Activated T-helper 1 cell treated with Interleukin-2 at 50 U/mL for 16 hours (primary cell): Measurements from ENCODE around the gene DUSP2.
A peak's percentile ranks its signal among the peaks of the same experiment; 100 is the strongest.
"Not testable (repeated sequence)": the region's sequence is repeated elsewhere in the genome, so short reads cannot be mapped to it uniquely, and the experiment has no call there.

ENCODE experiments used
- DNase-seq: peaks from one replicate; pipeline ENCODE4 v3.0.0-alpha.2; 2020; ENCODE audit warnings: low read depth

DUSP2 gene

DNA sequence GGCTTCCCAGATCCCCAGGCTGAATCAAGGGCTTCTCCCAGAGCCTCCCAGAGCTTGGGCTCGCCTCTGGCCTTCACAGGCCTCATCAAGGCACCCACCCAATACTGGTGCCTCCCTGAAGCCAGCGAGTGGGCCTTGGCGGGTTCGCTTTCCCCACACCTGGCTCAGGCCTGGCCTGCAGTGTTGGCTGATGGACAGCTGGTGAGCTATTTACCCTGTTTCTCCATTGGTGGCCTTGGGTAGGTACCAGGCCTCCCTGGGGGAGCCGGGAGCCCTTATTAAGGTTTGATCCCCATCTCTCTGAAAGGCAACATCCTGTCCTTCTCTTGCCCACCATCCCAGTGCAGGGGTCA is 18.2 kb upstream of the DUSP2 start:
- no peak for DNase-seq

DNA sequence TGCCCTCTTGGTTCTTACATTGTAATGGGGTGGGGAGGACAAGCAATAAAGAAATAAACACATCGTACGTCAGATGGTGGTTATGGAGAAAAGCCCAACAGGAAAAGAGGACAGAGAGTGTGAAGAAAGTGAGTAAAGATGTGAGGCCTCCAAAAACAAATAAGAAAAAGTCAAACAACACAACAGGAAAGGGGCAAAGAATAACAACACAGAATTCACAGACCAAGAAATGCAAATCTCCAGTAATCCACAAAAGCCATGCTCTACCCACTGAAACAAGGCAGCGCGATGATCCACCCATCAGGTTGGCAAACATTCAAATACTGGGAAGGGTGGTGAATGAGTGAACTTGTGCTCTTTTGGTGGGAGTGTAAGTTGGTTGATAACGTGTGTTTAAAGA is 16.7 kb upstream of the DUSP2 start:
- DNase-seq = no peak

DNA sequence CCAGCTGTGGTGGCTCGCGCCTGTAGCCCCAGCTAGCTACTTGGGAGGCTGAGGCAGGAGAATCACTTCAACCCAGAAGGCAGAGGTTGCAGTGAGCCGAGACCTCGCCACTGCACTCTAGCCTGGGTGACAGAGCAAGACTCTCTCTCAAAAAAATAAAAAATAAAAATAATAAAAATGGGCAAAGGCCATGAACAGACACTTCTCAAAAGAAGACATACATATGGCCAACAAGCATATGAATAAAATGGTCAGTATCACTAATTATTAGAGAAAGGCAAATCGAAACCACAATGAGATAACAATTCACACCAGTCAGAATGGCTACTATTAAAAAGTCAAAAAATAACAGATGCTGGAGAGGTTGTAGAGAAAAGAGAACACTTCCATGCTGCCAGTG is 15.1 kb upstream of the DUSP2 start:
- DNase-seq = not testable (repeated sequence)

DNA sequence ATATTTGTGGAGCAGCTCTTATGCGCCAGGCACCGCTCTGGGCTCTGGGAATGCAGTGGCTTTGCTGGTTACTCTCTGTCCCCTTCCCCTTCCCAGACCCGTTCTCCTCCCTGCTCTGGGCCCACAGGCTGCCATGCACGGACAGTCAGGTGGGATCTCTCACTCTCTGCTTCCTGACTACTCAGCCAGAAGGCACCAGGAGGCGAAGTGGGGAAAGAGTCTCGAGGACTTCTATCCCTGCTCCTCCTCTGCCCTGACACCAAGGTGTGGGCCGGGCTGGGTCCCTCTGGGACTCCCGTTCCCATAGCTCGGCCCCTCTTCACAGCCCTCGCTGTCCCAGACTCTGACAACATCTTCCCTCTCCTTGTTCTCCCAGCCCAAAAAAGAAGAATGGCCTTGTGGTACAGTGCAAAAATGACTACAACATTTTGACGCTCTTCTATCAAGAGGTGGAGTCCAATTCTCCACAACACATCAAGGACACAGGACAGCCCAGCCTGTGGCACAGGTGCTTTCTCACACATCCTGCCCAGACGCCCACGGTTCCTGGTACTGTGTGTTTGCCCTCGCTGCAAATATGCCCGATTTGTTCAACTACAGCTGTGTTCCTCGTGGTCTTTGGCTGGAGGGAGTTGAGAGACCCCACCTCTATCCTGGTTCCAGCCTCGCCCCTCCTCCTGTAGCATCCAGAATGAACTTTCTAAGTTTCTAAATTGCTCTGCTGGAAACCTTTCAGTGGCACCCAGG is 14.0 kb upstream of the DUSP2 start:
- no peak for DNase-seq

DNA sequence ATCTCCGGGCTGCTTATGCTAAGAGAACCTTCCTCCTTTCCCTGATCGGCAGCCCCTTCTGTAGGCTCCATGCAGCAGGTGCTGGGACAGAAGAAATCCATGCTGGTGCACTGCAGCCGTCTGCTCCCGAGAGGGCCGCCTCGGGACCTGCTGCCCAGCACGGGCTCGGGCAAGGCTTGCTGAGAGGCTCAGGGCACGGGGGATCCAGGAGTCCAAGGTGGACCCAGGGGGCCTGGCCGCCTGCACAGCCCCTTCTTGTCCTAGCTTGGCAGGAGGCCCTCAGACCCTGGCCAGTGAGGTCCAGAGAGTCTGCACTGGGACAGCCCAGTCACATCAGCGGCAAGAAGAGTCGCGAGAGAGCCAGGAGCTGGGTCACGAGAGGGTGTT is 13.3 kb upstream of the DUSP2 start:
- DNase-seq = no peak

DNA sequence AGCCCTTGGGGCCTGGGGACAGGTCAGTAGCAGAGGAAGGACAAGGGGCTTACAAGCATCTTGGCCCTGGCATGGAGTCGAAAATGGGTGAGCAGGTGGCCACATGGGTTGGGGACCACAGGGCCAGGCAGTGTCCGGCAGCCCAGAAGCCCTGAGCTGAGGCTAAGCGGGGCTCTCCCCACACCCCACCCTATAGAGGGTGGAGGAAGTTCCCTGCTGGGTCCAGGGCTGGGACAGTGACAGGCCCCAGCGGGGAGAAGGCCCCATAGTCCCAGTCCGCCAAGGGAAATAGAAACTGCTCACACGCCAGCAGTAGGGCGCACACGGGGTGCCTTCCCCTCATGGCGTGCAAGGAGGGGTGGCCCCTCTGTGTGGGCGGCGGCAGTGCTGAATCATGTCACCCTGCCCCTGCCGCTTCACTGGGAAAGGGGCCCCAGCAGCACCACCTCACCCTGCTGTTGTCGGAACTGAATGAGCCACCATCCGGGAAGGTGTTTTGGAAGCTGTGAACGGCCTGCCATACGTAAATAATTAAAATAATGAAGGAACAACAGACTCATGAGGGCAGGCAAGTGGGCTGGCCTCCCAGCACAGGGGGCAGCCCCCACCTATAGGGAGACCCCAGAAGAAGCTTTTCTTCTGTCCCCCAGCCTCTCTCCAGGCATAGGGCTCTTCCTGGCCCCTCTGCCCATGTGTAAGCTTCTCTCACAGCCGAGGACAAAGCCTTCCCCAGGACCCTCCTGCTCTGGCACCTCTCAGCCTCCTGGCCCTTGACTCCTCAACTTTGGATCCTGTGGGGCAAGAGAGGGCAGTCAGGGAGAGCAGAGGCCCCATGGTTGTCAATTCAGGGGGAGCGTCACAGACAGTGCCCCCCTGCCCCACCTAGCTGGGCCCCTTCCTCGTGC is 12.7 kb upstream of the DUSP2 start:
- DNase-seq = peak; percentile 69

DNA sequence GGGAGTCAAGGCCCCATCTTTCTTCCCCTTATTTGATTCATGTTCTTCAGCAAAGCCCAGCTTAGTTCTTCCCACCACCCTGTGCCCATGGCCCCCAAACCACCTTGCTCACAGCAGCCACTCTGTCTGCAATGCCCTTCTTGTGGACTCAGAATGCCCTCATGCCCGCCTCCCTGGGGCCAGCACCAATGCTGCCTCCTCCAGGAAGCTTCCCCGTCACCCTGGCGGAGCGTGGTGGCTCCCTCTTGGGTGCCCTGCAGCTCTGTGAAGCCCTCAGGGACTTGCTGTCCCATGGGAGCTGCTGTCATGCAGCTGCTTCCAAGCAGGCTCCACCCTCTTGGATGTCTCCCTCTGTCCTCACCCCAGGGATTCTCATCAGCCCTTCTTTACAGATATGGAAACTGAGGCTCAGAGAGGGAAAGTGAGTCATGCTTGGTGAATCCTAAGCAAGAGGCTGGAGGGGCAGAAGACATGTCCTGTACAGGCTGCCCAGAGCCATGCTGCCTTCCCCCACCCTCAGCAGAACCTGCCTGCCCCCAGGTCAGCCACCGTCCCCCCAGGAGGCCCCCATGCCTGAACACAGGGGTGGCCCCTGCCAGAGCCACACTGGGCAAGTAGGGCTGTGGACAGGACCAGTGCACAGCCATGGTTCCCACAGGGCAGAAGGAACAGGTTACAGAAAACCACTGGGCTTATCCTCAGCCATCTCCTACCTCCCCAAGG is 11.8 kb upstream of the DUSP2 start:
- no peak for DNase-seq

DNA sequence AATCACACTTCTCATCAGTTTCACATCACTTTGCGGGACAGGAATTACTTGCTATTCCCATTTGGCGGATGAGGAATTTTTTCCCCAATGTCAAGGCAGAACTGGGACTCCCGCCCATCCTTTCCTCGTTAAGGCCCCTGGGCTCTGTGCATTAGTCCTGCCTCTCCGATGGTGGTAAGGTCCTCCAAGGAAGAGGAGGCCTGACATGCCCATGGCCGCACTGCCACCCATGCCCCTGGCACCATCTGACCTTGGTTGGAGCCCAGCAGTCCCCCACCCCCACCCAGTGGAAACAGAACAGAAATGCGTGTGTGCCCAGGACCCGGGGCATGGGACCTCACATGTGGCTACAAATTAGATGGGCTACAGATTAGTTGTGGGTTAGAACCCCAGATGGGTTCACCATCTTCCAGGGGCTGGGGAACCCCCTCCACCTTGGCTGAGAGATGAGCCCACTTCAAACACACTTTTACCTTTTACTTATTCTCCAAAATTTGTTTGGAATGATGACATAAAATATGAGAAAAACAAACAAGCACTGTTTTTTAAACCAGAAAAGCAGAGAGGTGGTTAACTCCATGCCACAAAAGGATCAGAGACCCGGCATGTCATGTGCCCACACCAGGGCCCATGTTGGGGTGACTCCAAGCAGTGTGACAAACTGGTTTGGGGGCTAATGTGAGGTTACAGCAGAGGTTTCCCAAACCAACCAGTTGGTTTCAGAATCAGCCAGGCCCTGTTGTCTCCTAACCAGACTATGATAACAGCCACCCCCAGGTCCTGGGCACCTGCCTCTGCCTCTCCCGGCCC is 11.0 kb upstream of the DUSP2 start:
- no peak for DNase-seq

DNA sequence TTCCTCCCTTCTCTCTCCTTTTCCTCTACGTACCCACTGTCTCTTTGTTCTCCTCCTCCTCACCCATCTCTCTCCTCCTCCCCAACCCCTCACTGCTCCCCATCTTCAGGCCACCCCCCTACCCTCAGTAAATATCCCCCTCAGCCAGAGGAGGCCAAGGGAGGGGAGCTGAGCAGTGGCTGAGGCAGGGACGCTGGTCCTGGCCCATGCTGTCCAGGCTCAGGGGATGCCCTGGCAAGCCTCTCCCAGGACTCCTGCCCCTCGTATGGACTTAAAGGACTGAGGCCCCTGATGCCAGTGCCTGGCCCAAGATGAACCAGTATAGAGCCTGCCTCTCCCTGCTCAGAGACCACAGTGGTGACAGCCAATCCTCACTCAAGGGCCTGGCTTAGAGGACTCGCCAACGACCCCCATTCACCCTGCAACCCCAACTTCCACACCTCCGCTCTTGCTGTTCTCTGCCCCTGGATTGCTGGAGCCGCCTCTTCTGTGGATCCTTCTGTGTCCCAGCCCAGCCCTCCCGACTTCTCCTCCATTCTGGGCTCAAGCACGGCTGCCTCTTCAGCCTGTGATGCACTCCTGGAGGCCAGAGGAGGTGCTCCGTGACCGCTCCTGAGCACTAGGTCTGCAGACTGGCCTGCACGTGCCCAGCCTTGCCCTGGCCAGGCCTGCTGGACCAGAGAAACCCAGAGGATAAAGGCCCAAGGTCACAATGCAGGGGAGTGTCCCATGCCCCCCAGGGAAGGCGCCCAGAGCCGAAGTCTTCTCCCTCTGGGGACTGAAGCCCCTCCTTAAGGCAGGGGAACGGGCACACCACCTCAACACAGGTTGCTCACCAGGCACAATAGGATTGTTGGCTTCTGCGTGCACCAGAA is 9.5 kb upstream of the DUSP2 start:
- DNase-seq = no peak

DNA sequence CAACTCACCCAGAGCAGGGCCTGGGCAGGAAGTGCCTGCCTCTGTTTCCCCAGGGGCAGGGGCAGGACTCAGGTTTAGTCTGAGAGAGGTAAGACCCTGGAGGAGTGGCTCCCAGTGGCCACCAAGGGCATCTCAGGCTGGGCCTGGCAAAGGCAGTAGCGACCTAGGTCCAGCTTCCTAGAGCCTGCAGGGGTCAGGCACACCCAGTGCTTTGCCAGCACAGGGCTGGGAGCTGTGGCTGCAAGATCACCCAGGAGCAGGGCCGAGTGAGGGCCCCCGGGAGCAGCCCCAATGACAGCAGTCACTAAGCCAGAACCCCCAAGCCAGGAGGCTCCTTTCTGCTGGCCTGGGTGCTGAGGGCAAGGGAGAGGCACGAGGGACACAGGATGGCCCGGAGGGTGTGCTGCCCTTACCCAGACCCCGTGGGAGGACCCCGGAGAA is 8.8 kb upstream of the DUSP2 start:
- no peak for DNase-seq

DNA sequence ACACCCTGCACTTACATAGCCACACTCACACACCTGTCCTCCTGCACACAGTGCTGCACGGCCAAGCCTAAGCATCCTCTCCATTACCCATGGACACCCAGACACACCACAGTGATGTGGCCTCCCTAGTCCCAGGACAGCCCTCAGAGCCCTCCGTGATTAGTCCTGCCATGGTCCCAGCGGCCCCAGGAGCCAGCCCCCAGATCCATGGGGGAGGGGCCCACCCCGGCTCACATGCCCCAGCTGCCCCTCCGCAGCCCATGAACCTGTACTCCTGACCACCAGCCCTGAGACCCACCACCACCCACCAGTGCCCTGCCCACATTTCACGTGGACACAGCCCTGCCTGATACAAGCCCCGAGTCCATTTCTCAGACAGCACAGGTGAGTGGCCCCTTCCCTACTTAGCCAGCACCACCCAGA is 8.1 kb upstream of the DUSP2 start:
- DNase-seq = no peak

DNA sequence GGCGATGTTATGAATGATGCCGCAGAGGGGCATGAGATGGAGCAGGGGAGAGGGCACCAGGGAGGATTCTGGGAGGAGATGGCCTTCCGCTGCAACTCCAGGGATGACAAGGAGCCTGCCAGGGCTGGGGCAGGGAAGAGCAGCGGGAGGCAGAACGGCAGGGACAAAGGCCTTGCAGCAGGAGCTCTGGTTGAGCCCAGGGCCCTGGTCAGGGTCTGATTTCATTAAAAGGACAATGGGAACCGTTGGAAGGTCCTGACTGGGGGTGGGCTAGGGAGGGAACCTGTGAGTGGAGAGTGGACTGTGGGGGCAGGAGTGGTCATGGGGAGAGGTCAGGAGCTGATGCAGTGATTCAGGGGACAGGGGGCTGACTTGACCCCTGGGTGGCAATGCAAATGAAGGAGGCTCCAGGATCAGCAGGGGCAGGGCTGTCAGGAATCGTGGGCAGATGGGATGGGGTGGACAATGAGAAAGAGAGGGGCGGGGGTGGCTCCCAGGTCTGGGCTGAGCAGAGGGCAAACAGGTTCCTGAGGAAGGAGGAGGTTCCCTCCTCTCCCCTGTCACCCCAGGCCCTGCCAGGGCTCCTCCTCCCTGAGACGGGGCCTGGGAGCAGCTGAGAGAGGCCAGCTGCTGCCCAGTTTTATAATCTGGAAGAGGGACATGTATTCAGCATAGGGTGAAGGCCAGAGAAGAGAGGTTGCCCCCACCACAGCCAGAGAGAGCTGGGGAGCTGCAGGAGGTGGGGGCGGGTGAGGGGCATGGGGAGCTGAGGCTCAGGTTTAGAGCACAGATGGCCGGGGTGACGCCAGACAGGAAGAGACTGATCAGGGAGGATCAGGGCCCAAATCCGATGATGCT is 7.3 kb upstream of the DUSP2 start:
- DNase-seq = no peak

DNA sequence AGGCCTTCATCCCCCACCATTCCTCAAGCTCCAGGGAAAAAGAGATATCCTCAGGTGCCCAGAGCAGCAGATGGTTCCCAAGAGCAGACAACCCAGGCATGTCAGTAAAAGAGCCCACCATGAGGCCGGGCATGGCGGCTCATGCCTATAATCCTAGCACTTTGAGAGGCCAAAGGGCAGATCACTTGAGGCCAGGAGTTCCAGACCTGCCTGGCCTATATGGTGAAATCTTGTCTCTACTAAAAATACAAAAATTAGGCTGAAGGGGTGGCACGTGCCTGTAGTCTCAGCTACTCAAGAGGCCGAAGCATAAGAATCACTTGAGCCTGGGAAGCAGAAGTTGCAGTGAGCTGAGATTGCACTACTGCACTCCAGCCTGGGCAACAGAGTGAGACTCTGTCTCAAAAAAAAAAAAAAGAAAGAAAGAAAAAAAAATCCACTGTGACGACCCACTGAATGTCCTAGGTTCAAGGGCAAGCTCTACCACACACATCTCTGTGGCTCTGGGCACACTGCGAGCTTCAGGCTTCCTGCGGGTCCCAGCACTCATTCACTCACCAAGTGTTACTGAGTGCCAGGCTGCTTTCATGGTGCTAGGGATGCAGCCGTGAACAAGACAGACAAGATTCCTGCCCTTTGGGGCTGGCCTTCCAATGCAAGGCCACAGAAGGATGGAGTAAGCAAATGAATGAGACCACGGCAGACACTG is 6.5 kb upstream of the DUSP2 start:
- no peak for DNase-seq

DNA sequence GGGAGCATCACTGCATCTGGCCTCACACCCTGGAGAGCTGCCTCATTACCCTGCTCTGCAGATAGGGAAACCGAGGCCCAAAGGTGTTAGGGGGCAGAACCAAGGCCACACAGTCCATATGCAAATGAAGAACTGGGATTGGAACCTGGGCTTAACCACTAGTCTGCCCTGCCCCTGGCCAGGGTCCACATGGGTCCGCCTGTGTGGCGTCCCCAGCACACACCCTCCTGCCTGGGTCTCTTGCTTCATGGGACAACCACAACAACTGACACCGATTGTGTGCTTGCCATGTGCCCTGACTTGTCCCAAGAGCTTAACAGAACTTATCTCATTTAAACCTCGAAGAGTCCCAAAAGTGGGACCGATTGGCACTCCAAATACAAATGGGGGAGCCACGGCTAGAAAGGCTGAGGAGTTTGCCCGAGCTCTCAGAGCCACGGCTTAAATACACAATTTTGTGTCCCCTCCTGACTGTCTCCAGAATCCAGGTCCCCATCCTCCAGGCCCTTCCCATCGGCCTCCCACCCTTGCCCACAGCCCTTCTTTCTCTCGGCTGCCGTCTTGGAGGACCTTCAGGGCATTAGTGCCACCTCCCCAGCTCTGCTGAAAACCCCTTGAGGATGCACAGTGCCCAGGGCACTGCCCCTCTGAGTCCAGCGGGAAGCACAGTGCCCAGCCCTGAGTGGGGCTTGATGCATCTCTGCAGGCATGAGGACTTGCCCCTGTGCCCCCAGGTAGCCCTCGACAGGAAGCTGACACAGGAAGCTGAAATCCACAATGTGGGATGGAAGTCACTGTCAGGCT is 5.8 kb upstream of the DUSP2 start:
- no peak for DNase-seq

DNA sequence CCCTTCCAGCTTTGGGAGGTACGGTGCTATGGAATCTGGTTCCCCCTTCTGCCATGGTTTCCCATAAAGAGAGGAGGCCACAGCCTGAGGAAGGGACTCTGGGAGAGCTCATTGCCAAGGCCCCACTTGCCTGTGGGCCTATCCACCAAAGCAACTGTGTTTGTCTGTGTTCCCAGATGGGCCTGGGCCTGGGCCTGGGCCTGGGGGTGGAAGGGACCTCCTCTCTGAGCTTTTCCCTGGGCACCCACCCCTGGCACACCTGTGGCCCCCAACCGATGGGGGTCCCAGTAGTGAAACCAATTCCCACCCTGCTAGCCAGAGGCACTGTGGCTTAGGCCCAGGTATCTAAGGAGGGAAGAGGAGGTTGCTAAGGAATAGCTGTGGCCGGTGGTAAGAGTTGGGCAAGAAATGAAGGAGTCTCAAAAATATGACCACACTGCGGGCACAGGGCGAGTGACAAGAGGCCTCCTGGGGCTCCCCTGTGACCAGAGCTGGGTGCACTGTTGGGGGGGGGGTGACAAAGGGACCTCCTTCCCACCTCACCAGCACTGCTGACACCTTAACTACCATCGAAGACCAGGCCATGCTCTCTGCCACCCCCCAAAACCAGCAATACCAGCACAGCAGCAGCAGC is 4.9 kb upstream of the DUSP2 start:
- DNase-seq = no peak

DNA sequence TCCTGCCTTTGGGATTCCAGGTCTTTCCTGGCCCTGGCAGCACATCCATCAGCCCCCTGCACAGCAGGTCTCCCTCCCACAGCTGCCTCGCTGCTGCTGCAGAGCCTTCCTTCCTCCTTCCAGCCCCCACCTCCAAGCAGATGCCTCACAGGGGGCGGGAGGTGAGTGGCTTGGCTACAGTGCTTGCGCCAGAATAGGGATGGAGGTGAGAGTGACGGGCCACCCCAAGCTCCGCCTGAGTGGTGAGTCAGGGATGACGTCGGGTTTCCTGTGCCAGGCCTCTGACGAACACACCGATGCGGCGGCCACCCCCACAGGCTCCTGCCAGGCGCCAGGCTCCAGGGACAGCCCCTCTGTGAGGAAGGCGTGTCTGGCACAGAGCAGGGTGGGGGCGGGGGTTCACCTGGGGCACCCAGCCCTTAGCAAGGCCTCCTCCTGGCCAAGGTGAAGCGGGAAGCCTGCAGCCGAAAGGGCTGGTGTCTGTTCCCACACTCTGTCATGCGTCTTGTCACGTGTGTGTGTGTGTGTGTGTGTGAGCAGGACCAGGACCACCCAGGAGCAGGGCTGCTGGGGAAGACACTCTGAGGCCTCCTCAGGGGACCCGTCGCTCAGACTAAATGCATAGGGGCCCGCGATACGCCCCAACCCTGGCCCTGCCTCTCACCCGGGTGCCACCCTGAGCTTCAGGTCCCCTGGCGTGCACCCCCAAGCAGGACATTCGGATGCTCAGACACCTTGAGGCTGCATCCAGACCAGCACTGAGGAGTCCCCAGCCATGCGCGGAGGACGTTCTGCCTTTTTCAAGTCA is 3.4 kb upstream of the DUSP2 start:
- peak; percentile 90 for DNase-seq

DNA sequence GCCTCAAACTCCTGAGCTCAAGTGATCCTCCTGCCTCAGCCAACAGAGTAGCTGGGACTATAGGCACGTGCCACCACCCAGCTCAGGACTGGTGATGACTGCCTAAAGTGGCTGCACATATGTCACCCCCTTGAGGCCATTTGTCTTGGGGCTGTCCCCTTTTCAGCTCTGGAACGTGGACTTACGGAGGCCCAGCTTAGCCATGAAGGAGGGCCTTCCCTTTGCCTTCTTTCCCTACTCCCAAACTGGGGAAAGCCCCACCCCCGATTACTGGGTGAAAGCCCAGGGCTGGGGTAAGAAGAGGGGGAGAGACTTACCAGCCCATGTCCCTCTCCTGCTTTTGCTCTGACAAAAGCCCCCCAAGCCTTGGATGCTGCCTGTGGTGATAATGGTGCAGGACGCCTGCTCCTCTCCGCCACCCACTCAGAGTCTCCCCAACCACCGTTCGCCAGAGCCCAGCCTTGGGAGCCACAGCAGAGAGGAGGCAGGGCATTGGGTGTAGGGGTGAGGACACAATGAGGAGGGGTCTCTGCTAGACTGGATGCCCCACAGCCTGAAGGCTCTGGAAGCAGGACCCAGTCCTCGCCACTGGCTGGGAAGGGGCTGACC is 2.5 kb upstream of the DUSP2 start:
- DNase-seq = no peak
